NCI-H2029 treated with DMSO at 0.1 percent for 48 hours (cell line): Measurements from ENCODE around the gene AKAP6.

ENCODE experiments used
- DNase-seq: peaks from one replicate; lab custom pipeline; 2025; lab: John Stamatoyannopoulos, UW

Gene AKAP6

GRCh38 chr14:32823706-32824105, 494.6 kb downstream of the AKAP6 start:
- DNase-seq: no peak

- DNase-seq: no peak
Observed at GRCh38 chr14:32824195-32824594, 495.1 kb downstream of the AKAP6 start.

GRCh38 chr14:32825058-32825457, 496.0 kb downstream of the AKAP6 start:
- no peak for DNase-seq

- no peak for DNase-seq
Observed at GRCh38 chr14:32826404-32827082, 497.4 kb downstream of the AKAP6 start.

- DNase-seq: no peak
Observed at GRCh38 chr14:32827514-32827913, 498.4 kb downstream of the AKAP6 start.

- no peak for DNase-seq
Observed at GRCh38 chr14:32835924-32836323, 506.8 kb downstream of the AKAP6 start.

- DNase-seq: no peak
Observed at GRCh38 chr14:32841698-32842097, 512.6 kb downstream of the AKAP6 start.

- no peak for DNase-seq
Observed at GRCh38 chr14:32846821-32847365, 517.8 kb downstream of the AKAP6 start.

GRCh38 chr14:32847867-32848266, 518.8 kb downstream of the AKAP6 start:
- DNase-seq: no peak

GRCh38 chr14:32865827-32866376, 536.8 kb downstream of the AKAP6 start:
- DNase-seq: no peak

GRCh38 chr14:32883188-32883587, 554.1 kb downstream of the AKAP6 start:
- DNase-seq: no peak
